GF-D8 (cell line): ENCODE data around the gene RASAL3.
"Not testable (repeated sequence)": the region's sequence is repeated elsewhere in the genome, so short reads cannot be mapped to it uniquely, and the experiment has no call there.

Source experiments
- DNase-seq: peaks from one replicate; lab custom pipeline; 2025; lab: John Stamatoyannopoulos, UW

The RASAL3 gene

GRCh38 chr19:15418579-15419412 lies 45.5 kb downstream of the RASAL3 start, which contains the start of gene AKAP8L:
Gene AKAP8L (minus strand): TSS chr19:15418988. CDS start chr19:15418923, 65 bp downstream.
- peak; percentile 99 for DNase-seq

DNA sequence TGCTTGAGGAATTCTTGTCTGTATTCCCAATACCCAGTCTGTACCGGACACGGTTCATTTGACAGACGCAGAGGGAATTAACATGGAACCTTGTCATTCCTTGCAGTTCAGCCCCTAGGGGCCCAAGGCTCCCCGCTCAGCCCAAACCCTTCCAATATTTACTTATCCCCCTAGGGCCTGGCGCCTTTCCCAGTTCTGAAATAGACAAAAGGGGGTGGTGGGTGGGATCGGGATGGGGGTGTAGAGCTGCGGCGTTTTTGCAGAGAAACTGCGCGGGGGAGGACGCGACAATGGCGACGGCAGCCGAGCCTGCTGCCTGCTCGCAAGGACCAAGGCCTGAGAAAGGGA lies 46.1 kb downstream of the RASAL3 start:
- no peak for DNase-seq

- no peak for DNase-seq
Observed at GRCh38 chr19:15417699-15418098, 46.6 kb downstream of the RASAL3 start.

DNA sequence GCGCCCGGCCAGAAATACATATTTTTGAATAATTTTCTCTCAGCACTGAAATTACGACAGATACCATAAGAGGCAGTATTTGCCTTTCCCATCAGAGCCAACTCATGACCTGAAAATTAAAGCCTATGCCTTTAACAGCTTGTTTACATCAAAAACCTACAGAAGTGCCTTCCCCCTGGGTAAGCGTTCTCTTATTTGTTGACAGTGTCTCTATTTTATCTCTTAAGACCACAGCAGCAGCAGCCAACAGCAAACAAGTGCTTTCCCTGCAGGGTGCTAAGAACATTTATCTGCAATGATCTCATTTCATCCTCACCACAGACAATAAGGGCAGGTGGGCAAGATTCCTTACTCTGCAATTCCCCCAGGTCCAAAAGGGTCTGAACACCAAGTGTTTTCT lies 51.5 kb downstream of the RASAL3 start:
- no peak for DNase-seq

DNA sequence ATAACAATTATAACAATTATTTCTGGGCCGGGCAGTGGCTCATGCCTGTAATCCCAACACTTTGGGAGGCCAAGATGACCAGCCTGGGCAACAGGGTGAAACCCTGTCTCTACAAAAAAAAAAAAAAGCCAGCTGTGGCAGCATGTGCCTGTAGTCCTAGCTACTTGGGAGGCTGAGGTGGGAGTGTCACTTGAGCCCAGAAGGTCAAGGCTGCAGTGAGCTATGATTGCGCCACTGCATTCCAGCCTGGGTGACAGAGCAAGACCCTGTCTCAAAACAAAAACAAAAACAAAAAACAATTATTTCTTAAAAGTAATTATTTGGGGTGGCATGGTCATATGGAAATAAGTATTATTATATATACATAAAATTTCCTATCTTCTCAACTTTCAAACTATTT lies 53.0 kb downstream of the RASAL3 start:
- DNase-seq = not testable (repeated sequence)

- no peak for DNase-seq
Observed at GRCh38 chr19:15404780-15405211, 59.5 kb downstream of the RASAL3 start.

GRCh38 chr19:15404097-15404779 lies 60.1 kb downstream of the RASAL3 start:
- DNase-seq = no peak

GRCh38 chr19:15403151-15403531 lies 61.2 kb downstream of the RASAL3 start:
- no peak for DNase-seq

DNA sequence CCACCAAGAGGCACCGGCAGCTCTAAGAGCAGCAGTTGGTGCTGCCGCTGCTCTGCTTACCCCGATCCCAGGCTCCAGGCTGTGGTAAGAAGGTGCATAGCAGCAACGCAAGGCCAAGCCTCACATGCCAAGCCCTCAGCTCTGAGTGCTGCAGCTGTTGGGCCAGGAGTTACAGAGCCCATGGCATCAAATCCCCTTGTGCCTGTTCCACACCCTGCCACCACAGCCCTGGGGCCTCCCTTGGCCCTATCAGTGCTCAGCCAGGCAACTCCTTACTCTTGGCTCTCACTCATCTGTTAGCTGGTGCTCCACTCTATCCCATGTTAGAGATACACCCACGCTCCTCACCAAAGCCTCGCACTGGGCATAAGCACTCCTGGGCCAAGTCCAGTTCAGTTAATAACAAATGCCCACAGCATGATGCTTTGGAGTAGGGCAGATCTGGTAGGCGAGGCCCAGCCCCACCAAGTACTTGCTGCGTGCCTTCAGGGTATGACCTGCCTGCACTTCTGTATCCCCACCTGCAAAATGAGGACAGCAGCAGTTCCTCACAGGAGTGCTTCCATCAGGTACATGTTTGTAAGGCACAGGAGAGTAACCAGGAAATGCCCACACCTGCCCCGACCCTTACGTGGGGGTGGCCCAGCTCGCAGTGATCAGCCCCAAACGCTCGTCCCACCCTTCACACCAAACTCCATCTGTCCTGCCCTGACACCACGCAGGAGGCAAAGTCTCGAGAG lies 61.8 kb downstream of the RASAL3 start:
- no peak for DNase-seq
